IMR-90 (cell line): ENCODE results near the gene AOPEP. TPM values are rescaled to one million over a fixed set of nuclear protein-coding genes. Genes with fewer than 3 reads are reported as not detected.
A peak's percentile ranks its signal among the peaks of the same experiment; 100 is the strongest.

Experiments used
- ATAC-seq: fragments of 200-7000 bp; cut with Tn5 transposase; 2 replicates; pipeline ENCODE4 v1.9.1; 2020; ENCODE audit warnings: low read depth, mild to moderate bottlenecking, moderate library complexity
- BruUV-seq: library from RNA; stranded (reverse); fragments of 400-500 nt; replicated peaks from 2 replicates; lab custom pipeline; 2021; lab: Mats Ljungman, UMichigan
- CTCF ChIA-PET: fragments of 300-600 bp; formaldehyde crosslinking; extraction: SDS; loops from one replicate; lab custom pipeline; 2021; ENCODE audit warnings: antibody characterized with exemption; lab: Yijun Ruan, JAX
- POLR2A ChIA-PET: fragments of 300-600 bp; sonication (Branson Sonifier 250); formaldehyde crosslinking; loops from one replicate; lab custom pipeline; 2022; ENCODE audit warnings: antibody characterized with exemption; ENCODE audit not compliant: unreplicated experiment; lab: Charles Lee
- DNase-seq: peaks from one replicate; pipeline ENCODE4 v3.0.0; 2013
- H2AFZ ChIP-seq: replicated peaks from 2 replicates; pipeline ENCODE3; 2013; ENCODE audit warnings: low read length, mild to moderate bottlenecking; ENCODE audit not compliant: poor library complexity
- H2AK5ac ChIP-seq: 2 replicates; pipeline ENCODE4 v1.6.1; 2013; ENCODE audit warnings: low read depth, low read length, inconsistent platforms
- H2AK9ac ChIP-seq: replicated peaks from 2 replicates; pipeline ENCODE3; 2013; ENCODE audit warnings: mild to moderate bottlenecking, low read depth, low read length, moderate library complexity; ENCODE audit not compliant: poor library complexity
- H2BK120ac ChIP-seq: 2 replicates; pipeline ENCODE4 v1.6.1; 2013; ENCODE audit warnings: low read depth, low read length, inconsistent platforms
- H2BK15ac ChIP-seq: 3 replicates; pipeline ENCODE4 v1.6.1; 2013; ENCODE audit warnings: low read depth, low read length, inconsistent platforms
- H2BK20ac ChIP-seq: 2 replicates; pipeline ENCODE4 v1.6.1; 2013; ENCODE audit warnings: low read depth, mild to moderate bottlenecking, inconsistent platforms, low read length, moderate library complexity
- H2BK5ac ChIP-seq: 2 replicates; pipeline ENCODE4 v1.6.1; 2013; ENCODE audit warnings: mild to moderate bottlenecking, low read depth, low read length, inconsistent platforms; ENCODE audit not compliant: poor library complexity, severe bottlenecking
- H3K14ac ChIP-seq: replicated peaks from 2 replicates; pipeline ENCODE4 v1.6.1; 2013; ENCODE audit warnings: low read depth, low read length, inconsistent platforms
- H3K18ac ChIP-seq: 2 replicates; pipeline ENCODE4 v1.6.1; 2013; ENCODE audit warnings: low read depth, low read length, control low read depth
- H3K23ac ChIP-seq: 2 replicates; pipeline ENCODE4 v1.6.1; 2013; ENCODE audit warnings: low read depth, low read length, inconsistent platforms
- H3K27ac ChIP-seq: 2 replicates; pipeline ENCODE4 v1.5.1; 2013; ENCODE audit warnings: mild to moderate bottlenecking, control low read depth, low read length; ENCODE audit not compliant: insufficient read depth
- H3K27me3 ChIP-seq: 2 replicates; pipeline ENCODE4 v1.6.1; 2013; ENCODE audit warnings: low read length; ENCODE audit not compliant: control insufficient read depth, insufficient read depth
- H3K36me3 ChIP-seq: 2 replicates; pipeline ENCODE4 v1.6.1; 2013; ENCODE audit warnings: low read length, mixed read lengths; ENCODE audit not compliant: control insufficient read depth, insufficient read depth
- H3K4ac ChIP-seq: 2 replicates; pipeline ENCODE4 v1.6.1; 2013; ENCODE audit warnings: low read depth, low read length, inconsistent platforms
- H3K4me1 ChIP-seq: 2 replicates; pipeline ENCODE4 v1.6.1; 2013; ENCODE audit warnings: low read length, mixed read lengths; ENCODE audit not compliant: control insufficient read depth, insufficient read depth
- H3K4me2 ChIP-seq: 2 replicates; pipeline ENCODE4 v1.6.1; 2013; ENCODE audit warnings: low read depth, mild to moderate bottlenecking, control low read depth, low read length, moderate library complexity
- H3K4me3 ChIP-seq: 2 replicates; pipeline ENCODE4 v1.5.1; 2013; ENCODE audit warnings: low read depth, mild to moderate bottlenecking, control low read depth, low read length, moderate library complexity; ENCODE audit not compliant: insufficient read depth
- H3K56ac ChIP-seq: 2 replicates; pipeline ENCODE4 v1.6.1; 2013; ENCODE audit warnings: low read length, inconsistent platforms; ENCODE audit not compliant: insufficient read depth; ENCODE audit errors: extremely low read depth
- H3K79me1 ChIP-seq, 2 experiments: 2 replicates each; pipeline ENCODE4 v1.6.1; 2013; ENCODE audit warnings: low read length in 2 of 2, inconsistent platforms in 1 of 2, low read depth in 1 of 2
- H3K9ac ChIP-seq: 2 replicates; pipeline ENCODE4 v1.6.1; 2013; ENCODE audit warnings: low read depth, low read length, control low read depth
- H3K9me1 ChIP-seq: 2 replicates; pipeline ENCODE4 v1.6.1; 2013; ENCODE audit warnings: low read length, inconsistent platforms; ENCODE audit not compliant: insufficient read depth
- H3K9me3 ChIP-seq: 2 replicates; pipeline ENCODE4 v1.6.1; 2013; ENCODE audit warnings: low read length; ENCODE audit not compliant: control insufficient read depth, insufficient read depth
- H4K20me1 ChIP-seq: 2 replicates; pipeline ENCODE4 v1.6.1; 2013; ENCODE audit warnings: low read length, inconsistent platforms; ENCODE audit not compliant: insufficient read depth
- H4K5ac ChIP-seq: 2 replicates; pipeline ENCODE4 v1.6.1; 2013; ENCODE audit warnings: mild to moderate bottlenecking, low read depth, low read length, control low read depth
- H4K8ac ChIP-seq, 2 experiments: 2 replicates each; pipeline ENCODE4 v1.6.1; 2013; ENCODE audit warnings: low read depth in 2 of 2, low read length in 2 of 2, control low read depth in 1 of 2, inconsistent platforms in 1 of 2
- H4K91ac ChIP-seq: 2 replicates; pipeline ENCODE4 v1.6.1; 2013; ENCODE audit warnings: low read depth, low read length, inconsistent platforms; ENCODE audit not compliant: insufficient read depth
- CHD1 ChIP-seq: IDR thresholded peaks from 2 replicates; pipeline ENCODE4 v1.6.1; 2012; ENCODE audit warnings: low read depth, low read length, improper control_type of control experiment
- MAFK ChIP-seq: IDR thresholded peaks from 2 replicates; pipeline ENCODE4 v1.6.1; 2012; ENCODE audit warnings: low read depth, low read length, improper control_type of control experiment
- MXI1 ChIP-seq: IDR thresholded peaks from 2 replicates; pipeline ENCODE4 v1.6.1; 2012; ENCODE audit warnings: low read depth, mild to moderate bottlenecking, low read length, moderate library complexity, borderline replicate concordance
- NFE2L2 ChIP-seq: fragments of 150-350 bp; IDR thresholded peaks from 2 replicates; pipeline ENCODE4 v1.6.1; 2016; ENCODE audit warnings: low read depth, mild to moderate bottlenecking, low read length
- RAD21 ChIP-seq: IDR thresholded peaks from 2 replicates; pipeline ENCODE4 v1.6.1; 2012; ENCODE audit warnings: low read length, improper control_type of control experiment
- SMC3 ChIP-seq: fragments of 150-350 bp; IDR thresholded peaks from 2 replicates; pipeline ENCODE4 v1.6.1; 2016; ENCODE audit warnings: low read depth, mild to moderate bottlenecking, antibody characterized with exemption, low read length, moderate library complexity
- USF2 ChIP-seq: fragments of 150-350 bp; IDR thresholded peaks from 2 replicates; pipeline ENCODE4 v1.6.1; 2017; ENCODE audit warnings: mild to moderate bottlenecking, antibody characterized with exemption, low read length, low read depth
- WGBS, 2 experiments: methylation state at CpG; one replicate each; pipeline versions ENCODE4 v1.1.5 to v1.1.7; 2013; ENCODE audit warnings: missing lambda C conversion rate in 2 of 2; ENCODE audit not compliant: insufficient read length in 1 of 2; ENCODE audit errors: extremely low coverage in 2 of 2; 5-methylcytosine and 5-hydroxymethylcytosine counted together
- dilution Hi-C: fragments of 300-500 bp; cut with HindIII; formaldehyde crosslinking; loops from one replicate; pipeline ENCODE4 v1.14.3; 2018; ENCODE audit warnings: low sequenced_read_pairs; ENCODE audit not compliant: unreplicated experiment
- in situ Hi-C: fragments of 300-500 bp; cut with MboI; formaldehyde crosslinking; loops from 3 replicates; pipeline ENCODE4 v1.14.3; 2019; ENCODE audit warnings: low sequenced_read_pairs, inconsistent platforms, mixed read lengths
- intact Hi-C: fragments of 100-400 bp; cut with micrococcal nuclease; formaldehyde crosslinking; loops from 2 replicates; pipeline ENCODE4 v1.10.0; 2022
- polyA plus RNA-seq, 3 experiments: library from polyadenylated mRNA; depleted of rRNA; stranded (reverse); fragments of >200 nt; gene quantifications; 2 replicates each; pipeline ENCODE4 v1.2.3, GENCODE V29; 2012; ENCODE audit warnings: low replicate concordance in 1 of 3
- total RNA-seq: library from RNA; depleted of rRNA; stranded (reverse); fragments of >200 nt; gene quantifications from 2 replicates; pipeline ENCODE4 v1.2.3, GENCODE V29; 2012
- TF ChIP-seq, protein P1 (sequence below): conservative IDR thresholded peaks from 2 replicates; pipeline ENCODE4 v1.5.1; 2012; ENCODE audit warnings: mild to moderate bottlenecking, low read depth, low read length, improper control_type of control experiment

AOPEP gene
- total and polyA plus RNA-seq, 2 of the 4 experiments (the other 2 are of a cell fraction): 34.9 to 38.7 TPM

GRCh38 chr9:94906181-94906580 is 179.7 kb downstream of the AOPEP start:
- Histone ChIP-seq H4K8ac (no peak overlapping the region), H3K4me3 (no peak overlapping the region), H3K9ac (no peak overlapping the region), H2BK120ac (peak overlapping the region; percentile 44; the same call in 1 of the 2 replicates), H2BK20ac (no peak overlapping the region), H3K56ac (no peak overlapping the region), H3K4me1 (peaks cover 16% of the 10 kb centered on the region), H4K91ac (no peak overlapping the region), H3K14ac (no peak overlapping the region), H2AK5ac (peak overlapping the region; percentile 55), H3K9me1 (peaks cover 19% of the 10 kb centered on the region; the same call in 1 of the 2 replicates), H3K23ac (no peak overlapping the region), H2AK9ac (no peak overlapping the region), H4K5ac (0 out of 2 replicates have a peak overlapping the region, but pooled peaks have one; percentile 30), H3K9me3 (no peaks in the 10 kb centered on the region), H3K79me1 (peaks cover 0 to 26% of the 10 kb centered on the region in 2 experiments; a peak in 2 of 4 replicates), H2AFZ (no peak overlapping the region), H3K27ac (no peak overlapping the region), H3K4ac (peak overlapping the region; percentile 67), H3K18ac (no peak overlapping the region; the same call in 1 of the 2 replicates), H3K36me3 (no peaks in the 10 kb centered on the region), H3K27me3 (no peaks in the 10 kb centered on the region), H3K4me2 (no peak overlapping the region), H2BK15ac (no peak overlapping the region), H4K20me1 (no peaks in the 10 kb centered on the region), H2BK5ac (no peak overlapping the region)
- no peak for ATAC-seq
- in situ Hi-C loops (no loop called here), intact Hi-C loops (no loop called here), dilution Hi-C loops (no loop called here)
- DNase-seq: no peak
- no TSS peak for BruUV-seq
- CTCF ChIA-PET: interaction anchor here (0.6 to 1.1 kb wide), 2 partner anchors 8 to 26 kb away, joined by 3 to 7 read pairs; no protein-coding TSS in a partner anchor
- TF ChIP-seq NFE2L2: no peak
- TF ChIP-seq MAFK: no peak
- no peak for TF ChIP-seq CHD1
- TF ChIP-seq MXI1: no peak
- TF ChIP-seq, protein P1, sequence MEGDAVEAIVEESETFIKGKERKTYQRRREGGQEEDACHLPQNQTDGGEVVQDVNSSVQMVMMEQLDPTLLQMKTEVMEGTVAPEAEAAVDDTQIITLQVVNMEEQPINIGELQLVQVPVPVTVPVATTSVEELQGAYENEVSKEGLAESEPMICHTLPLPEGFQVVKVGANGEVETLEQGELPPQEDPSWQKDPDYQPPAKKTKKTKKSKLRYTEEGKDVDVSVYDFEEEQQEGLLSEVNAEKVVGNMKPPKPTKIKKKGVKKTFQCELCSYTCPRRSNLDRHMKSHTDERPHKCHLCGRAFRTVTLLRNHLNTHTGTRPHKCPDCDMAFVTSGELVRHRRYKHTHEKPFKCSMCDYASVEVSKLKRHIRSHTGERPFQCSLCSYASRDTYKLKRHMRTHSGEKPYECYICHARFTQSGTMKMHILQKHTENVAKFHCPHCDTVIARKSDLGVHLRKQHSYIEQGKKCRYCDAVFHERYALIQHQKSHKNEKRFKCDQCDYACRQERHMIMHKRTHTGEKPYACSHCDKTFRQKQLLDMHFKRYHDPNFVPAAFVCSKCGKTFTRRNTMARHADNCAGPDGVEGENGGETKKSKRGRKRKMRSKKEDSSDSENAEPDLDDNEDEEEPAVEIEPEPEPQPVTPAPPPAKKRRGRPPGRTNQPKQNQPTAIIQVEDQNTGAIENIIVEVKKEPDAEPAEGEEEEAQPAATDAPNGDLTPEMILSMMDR: no peak
- no peak for TF ChIP-seq SMC3
- TF ChIP-seq RAD21: no peak
- TF ChIP-seq USF2: no peak
- no CpG with 5 or more reads among the region's 6 CpGs for WGBS, 2 experiments
- POLR2A ChIA-PET: no interaction called here
